ENCODE results near the gene INPP5A.

GRCh38 chr10:132685101-132685891 is 147.7 kb downstream of the INPP5A start:
- TF ChIP-seq EZH2 (IDR thresholded peaks at IDR 0.05; ENCODE audit: low read length, unreplicated experiment) = no peak
- TF ChIP-seq CTCF (conservative IDR thresholded peaks at IDR 0.05; ENCODE audit: low read depth, low read length) = no peak

Measured in PC-3 (cell line).